Thyroid gland (tissue), 4 donors: ENCODE data around the gene CD101.

ENCODE experiments used
- POLR2A ChIP-seq, 2 donors: fragments of 450-650 bp; IDR thresholded peaks; one replicate each; pipeline ENCODE4 v1.6.1; 2017; ENCODE audit warnings: antibody characterized with exemption in 2 of 2, mild to moderate bottlenecking in 2 of 2, moderate library complexity in 1 of 2
- TF ChIP-seq, protein P1 (sequence below), 6 experiments: fragments of 200-600 bp in 3 of 6; fragments of 450-650 bp in 3 of 6; sonication (generic) in 3 of 6; IDR thresholded peaks; one replicate each; pipeline ENCODE4 v1.5.1; 2016 to 2019; ENCODE audit warnings: antibody characterized with exemption in 6 of 6, mild to moderate bottlenecking in 2 of 6, inconsistent platforms in 1 of 6, moderate library complexity in 1 of 6

DNA sequence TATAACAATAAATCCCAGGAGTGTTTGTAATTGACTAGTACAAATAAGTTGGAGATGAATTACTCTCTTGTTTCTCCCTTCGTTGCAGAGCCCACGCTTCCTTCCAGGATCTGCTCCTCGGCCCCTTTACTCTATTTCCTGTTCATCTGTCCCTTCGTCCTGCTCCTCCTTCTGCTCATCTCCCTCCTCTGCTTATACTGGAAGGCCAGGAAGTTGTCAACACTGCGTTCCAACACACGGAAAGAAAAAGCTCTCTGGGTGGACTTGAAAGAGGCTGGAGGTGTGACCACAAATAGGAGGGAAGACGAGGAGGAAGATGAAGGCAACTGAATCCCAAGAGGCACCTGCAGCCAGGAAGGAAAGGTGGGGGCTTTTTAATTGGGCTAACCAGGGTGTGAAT lies 32.2 kb downstream of the CD101 start:
- TF ChIP-seq, protein P1, sequence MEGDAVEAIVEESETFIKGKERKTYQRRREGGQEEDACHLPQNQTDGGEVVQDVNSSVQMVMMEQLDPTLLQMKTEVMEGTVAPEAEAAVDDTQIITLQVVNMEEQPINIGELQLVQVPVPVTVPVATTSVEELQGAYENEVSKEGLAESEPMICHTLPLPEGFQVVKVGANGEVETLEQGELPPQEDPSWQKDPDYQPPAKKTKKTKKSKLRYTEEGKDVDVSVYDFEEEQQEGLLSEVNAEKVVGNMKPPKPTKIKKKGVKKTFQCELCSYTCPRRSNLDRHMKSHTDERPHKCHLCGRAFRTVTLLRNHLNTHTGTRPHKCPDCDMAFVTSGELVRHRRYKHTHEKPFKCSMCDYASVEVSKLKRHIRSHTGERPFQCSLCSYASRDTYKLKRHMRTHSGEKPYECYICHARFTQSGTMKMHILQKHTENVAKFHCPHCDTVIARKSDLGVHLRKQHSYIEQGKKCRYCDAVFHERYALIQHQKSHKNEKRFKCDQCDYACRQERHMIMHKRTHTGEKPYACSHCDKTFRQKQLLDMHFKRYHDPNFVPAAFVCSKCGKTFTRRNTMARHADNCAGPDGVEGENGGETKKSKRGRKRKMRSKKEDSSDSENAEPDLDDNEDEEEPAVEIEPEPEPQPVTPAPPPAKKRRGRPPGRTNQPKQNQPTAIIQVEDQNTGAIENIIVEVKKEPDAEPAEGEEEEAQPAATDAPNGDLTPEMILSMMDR (IDR thresholded peaks at IDR 0.05) = no peak
- TF ChIP-seq POLR2A (IDR thresholded peaks at IDR 0.05) = no peak
